Measurements from ENCODE around the gene SLC6A18. TPM values are rescaled to one million over a fixed set of nuclear protein-coding genes. Genes with fewer than 3 reads are reported as not detected.

The SLC6A18 gene
- polyA plus RNA-seq, 1 donor (not counting 4 experiments of a cell fraction or from before 2014, with no cell fraction given), result not detected

- Histone ChIP-seq H3K27me3 (ENCODE audit: control insufficient read depth, extremely low read depth, insufficient read depth, low read length) (no peaks in the 10 kb centered on the region), H3K9me3 (ENCODE audit: control insufficient read depth, low read depth, low read length) (peaks cover 16% of the 10 kb centered on the region), H3K27ac (ENCODE audit: control insufficient read depth, insufficient read depth, low read length) (no peak overlapping the region), H3K4me3 (ENCODE audit: control insufficient read depth in 2 of 3, extremely low read depth in 1 of 3, insufficient read depth in 2 of 3, low read depth in 1 of 3, low read length in 3 of 3) (no peak overlapping the region), H3K79me2 (ENCODE audit: control insufficient read depth, insufficient read depth, low read length) (no peaks in the 10 kb centered on the region), H3K9ac (ENCODE audit: control insufficient read depth, extremely low read depth, insufficient read depth, low read length) (no peak overlapping the region), H3K4me2 (ENCODE audit: control insufficient read depth, extremely low read depth, insufficient read depth, low read depth, low read length) (no peak overlapping the region), H3K9me1 (ENCODE audit: control insufficient read depth, extremely low read depth, insufficient read depth, low read length) (no peaks in the 10 kb centered on the region), H3K36me3 (ENCODE audit: control insufficient read depth in 2 of 2, extremely low read depth in 1 of 2, insufficient read depth in 2 of 2, low read length in 2 of 2) (no peaks in the 10 kb centered on the region), H3K4me1 (ENCODE audit: control insufficient read depth, extremely low read depth, insufficient read depth, low read length) (no peaks in the 10 kb centered on the region), H4K20me1 (ENCODE audit: control insufficient read depth, extremely low read depth, insufficient read depth, low read length) (no peaks in the 10 kb centered on the region), H2AFZ (ENCODE audit: control insufficient read depth, low read length) (no peak overlapping the region)
- no peak for TF ChIP-seq CTCF (optimal IDR thresholded peaks at IDR 0.05 in 1 of 3, IDR thresholded peaks at IDR 0.05 in 1 of 3, conservative IDR thresholded peaks at IDR 0.05 in 1 of 3; ENCODE audit: extremely low read depth in 1 of 3, insufficient read depth in 2 of 3, low read length in 3 of 3)
- TF ChIP-seq EZH2 (IDR thresholded peaks at IDR 0.05; ENCODE audit: low read length), result no peak
- no peak for FAIRE-seq
- dilution Hi-C loops (cut with MboI; ENCODE audit: extremely low pct_ligation_motif_present, low sequenced_read_pairs), result no loop called here
- DNase-seq (ENCODE audit: low read depth, low spot score), result no peak
Observed at GRCh38 chr5:1221721-1222120, 3.5 kb upstream of the SLC6A18 start.

DNA sequence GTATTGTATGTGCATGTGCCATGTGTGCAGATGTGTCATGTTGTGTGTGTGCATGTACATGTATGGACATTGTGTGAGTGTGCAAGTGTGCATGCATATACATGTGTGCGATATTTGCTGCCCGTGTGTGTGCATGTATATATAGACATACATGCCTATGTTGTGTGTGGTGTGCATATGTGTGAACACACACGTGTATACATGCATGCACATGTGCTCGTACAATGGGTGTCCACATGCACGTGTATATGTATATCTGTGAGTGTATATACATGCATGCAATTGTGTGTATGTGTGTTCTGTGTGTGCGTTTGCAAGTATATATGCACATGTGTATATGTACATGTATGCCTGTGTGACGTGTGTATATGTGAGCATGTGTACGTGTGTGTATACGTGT lies 3.0 kb upstream of the SLC6A18 start:
- no peak for FAIRE-seq
- no peak for DNase-seq (ENCODE audit: low read depth, low spot score)
- Histone ChIP-seq H4K20me1 (ENCODE audit: control insufficient read depth, extremely low read depth, insufficient read depth, low read length) (no peaks in the 10 kb centered on the region), H3K27me3 (ENCODE audit: control insufficient read depth, extremely low read depth, insufficient read depth, low read length) (no peaks in the 10 kb centered on the region), H3K36me3 (ENCODE audit: control insufficient read depth in 2 of 2, extremely low read depth in 1 of 2, insufficient read depth in 2 of 2, low read length in 2 of 2) (no peaks in the 10 kb centered on the region), H3K9ac (ENCODE audit: control insufficient read depth, extremely low read depth, insufficient read depth, low read length) (no peak overlapping the region), H3K9me1 (ENCODE audit: control insufficient read depth, extremely low read depth, insufficient read depth, low read length) (no peaks in the 10 kb centered on the region), H2AFZ (ENCODE audit: control insufficient read depth, low read length) (no peak overlapping the region), H3K9me3 (ENCODE audit: control insufficient read depth, low read depth, low read length) (peaks cover 15% of the 10 kb centered on the region), H3K4me2 (ENCODE audit: control insufficient read depth, extremely low read depth, insufficient read depth, low read depth, low read length) (no peak overlapping the region), H3K4me3 (ENCODE audit: control insufficient read depth in 2 of 3, extremely low read depth in 1 of 3, insufficient read depth in 2 of 3, low read depth in 1 of 3, low read length in 3 of 3) (no peak overlapping the region), H3K27ac (ENCODE audit: control insufficient read depth, insufficient read depth, low read length) (no peak overlapping the region), H3K79me2 (ENCODE audit: control insufficient read depth, insufficient read depth, low read length) (no peaks in the 10 kb centered on the region), H3K4me1 (ENCODE audit: control insufficient read depth, extremely low read depth, insufficient read depth, low read length) (no peaks in the 10 kb centered on the region)
- dilution Hi-C loops (cut with MboI; ENCODE audit: extremely low pct_ligation_motif_present, low sequenced_read_pairs), result no loop called here
- TF ChIP-seq EZH2 (IDR thresholded peaks at IDR 0.05; ENCODE audit: low read length) (no peak), CTCF (optimal IDR thresholded peaks at IDR 0.05 in 1 of 3, IDR thresholded peaks at IDR 0.05 in 1 of 3, conservative IDR thresholded peaks at IDR 0.05 in 1 of 3; ENCODE audit: extremely low read depth in 1 of 3, insufficient read depth in 2 of 3, low read length in 3 of 3) (no peak)
